Endothelial cell (in vitro differentiated cells): Measurements from ENCODE around the gene TBC1D8. TPM values are rescaled to one million over a fixed set of nuclear protein-coding genes. Genes with fewer than 3 reads are reported as not detected.

Experiments
- DNase-seq: peaks from one replicate; pipeline ENCODE4 v3.0.0; 2021; ENCODE audit warnings: low spot score
- H3K27ac Mint-ChIP-seq: one replicate; pipeline ENCODE4 v1.8.0; 2021; ENCODE audit warnings: mixed read lengths, inconsistent platforms; ENCODE audit not compliant: unreplicated experiment
- H3K27me3 Mint-ChIP-seq: one replicate; pipeline ENCODE4 v1.8.0; 2021; ENCODE audit warnings: mild to moderate bottlenecking, moderate library complexity, mixed read lengths, inconsistent platforms; ENCODE audit not compliant: unreplicated experiment
- H3K36me3 Mint-ChIP-seq: one replicate; pipeline ENCODE4 v1.8.0; 2021; ENCODE audit warnings: mild to moderate bottlenecking, low read depth, mixed read lengths, inconsistent platforms; ENCODE audit not compliant: unreplicated experiment
- H3K4me1 Mint-ChIP-seq: one replicate; pipeline ENCODE4 v1.8.0; 2021; ENCODE audit warnings: mild to moderate bottlenecking, mixed read lengths, inconsistent platforms; ENCODE audit not compliant: unreplicated experiment
- H3K4me3 Mint-ChIP-seq: one replicate; pipeline ENCODE4 v1.8.0; 2021; ENCODE audit warnings: mild to moderate bottlenecking, mixed read lengths, inconsistent platforms; ENCODE audit not compliant: unreplicated experiment
- H3K9me3 Mint-ChIP-seq: one replicate; pipeline ENCODE4 v1.8.0; 2021; ENCODE audit warnings: mixed read lengths, inconsistent platforms; ENCODE audit not compliant: unreplicated experiment
- CTCF ChIP-seq: fragments of 200-600 bp; sonication (generic); IDR thresholded peaks from one replicate; pipeline ENCODE4 v1.5.0; 2021; ENCODE audit warnings: antibody characterized with exemption; ENCODE audit not compliant: unreplicated experiment
- total RNA-seq: library from RNA; stranded (reverse); fragmentation: NEBNext Ultra II Directional; extraction: Animal tissue kit (Norgen Biotek cat#: 25700); gene quantifications from one replicate; pipeline ENCODE4 v1.2.1, GENCODE V29; 2021; ENCODE audit not compliant: unreplicated experiment

The TBC1D8 gene
- total RNA-seq, 1 donor from 2014 or later: 27.5 TPM

- no peaks in the 10 kb centered on the region for H3K36me3 Mint-ChIP-seq
- no peaks in the 10 kb centered on the region for H3K4me1 Mint-ChIP-seq
- H3K27me3 Mint-ChIP-seq: no peaks in the 10 kb centered on the region
- H3K9me3 Mint-ChIP-seq: no peaks in the 10 kb centered on the region
- no peak overlapping the region for H3K27ac Mint-ChIP-seq
- no peak for DNase-seq
- H3K4me3 Mint-ChIP-seq: no peak overlapping the region
- TF ChIP-seq CTCF: no peak
Measured at GRCh38 chr2:101187131-101187530, 35.9 kb upstream of the TBC1D8 start.

DNA sequence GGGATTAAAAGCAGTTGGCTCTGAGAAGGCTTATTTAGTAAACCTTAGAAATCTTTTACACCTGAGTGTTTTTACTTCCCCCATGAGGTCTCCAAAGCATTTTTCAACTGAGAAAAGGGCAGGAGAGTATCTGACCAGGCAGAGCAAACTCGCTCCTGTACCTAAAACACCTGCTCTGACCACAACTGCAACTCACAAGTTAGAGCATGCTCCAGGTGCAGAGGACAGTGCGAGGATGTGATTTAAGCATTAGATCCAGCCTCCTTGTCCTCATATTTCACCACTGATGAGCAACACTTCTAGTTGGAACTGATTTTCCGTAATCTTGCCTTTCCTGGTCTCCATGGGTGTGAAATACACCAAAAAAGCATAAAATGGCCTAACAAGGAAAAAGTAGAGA lies 34.5 kb upstream of the TBC1D8 start:
- DNase-seq: no peak
- no peak for TF ChIP-seq CTCF
- H3K4me3 Mint-ChIP-seq: no peak overlapping the region
- H3K9me3 Mint-ChIP-seq: no peaks in the 10 kb centered on the region
- no peak overlapping the region for H3K27ac Mint-ChIP-seq
- no peaks in the 10 kb centered on the region for H3K36me3 Mint-ChIP-seq
- H3K4me1 Mint-ChIP-seq: no peaks in the 10 kb centered on the region
- H3K27me3 Mint-ChIP-seq: no peaks in the 10 kb centered on the region

- Mint-ChIP-seq H3K9me3 (no peaks in the 10 kb centered on the region), H3K36me3 (no peaks in the 10 kb centered on the region), H3K27ac (no peak overlapping the region), H3K27me3 (no peaks in the 10 kb centered on the region), H3K4me1 (no peaks in the 10 kb centered on the region), H3K4me3 (no peak overlapping the region)
- TF ChIP-seq CTCF: no peak
- DNase-seq: no peak
Measured at GRCh38 chr2:101185085-101185484, 33.9 kb upstream of the TBC1D8 start.

DNA sequence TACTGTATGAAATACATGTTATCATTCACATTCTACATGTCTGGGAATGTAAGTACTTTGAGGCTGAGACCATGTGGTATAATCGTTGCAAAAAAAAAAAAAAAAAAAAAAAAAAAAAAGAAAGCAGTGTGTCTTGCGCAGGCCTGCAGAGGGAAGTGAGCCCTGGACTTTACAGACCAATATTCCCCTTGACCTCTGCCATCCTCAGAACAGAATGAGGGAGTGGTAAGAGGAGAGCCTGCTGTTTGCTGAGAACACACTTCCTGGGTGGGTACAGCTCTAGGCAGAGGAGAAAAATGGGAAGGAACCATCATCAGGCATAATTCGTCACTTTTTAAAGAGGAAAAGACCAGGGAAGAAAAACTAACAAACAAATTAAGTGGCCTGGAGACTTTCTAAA lies 28.8 kb upstream of the TBC1D8 start:
- H3K4me1 Mint-ChIP-seq: no peaks in the 10 kb centered on the region
- H3K27me3 Mint-ChIP-seq: no peaks in the 10 kb centered on the region
- DNase-seq: no peak
- H3K27ac Mint-ChIP-seq: no peak overlapping the region
- H3K9me3 Mint-ChIP-seq: no peaks in the 10 kb centered on the region
- H3K36me3 Mint-ChIP-seq: no peaks in the 10 kb centered on the region
- no peak for TF ChIP-seq CTCF
- no peak overlapping the region for H3K4me3 Mint-ChIP-seq

DNA sequence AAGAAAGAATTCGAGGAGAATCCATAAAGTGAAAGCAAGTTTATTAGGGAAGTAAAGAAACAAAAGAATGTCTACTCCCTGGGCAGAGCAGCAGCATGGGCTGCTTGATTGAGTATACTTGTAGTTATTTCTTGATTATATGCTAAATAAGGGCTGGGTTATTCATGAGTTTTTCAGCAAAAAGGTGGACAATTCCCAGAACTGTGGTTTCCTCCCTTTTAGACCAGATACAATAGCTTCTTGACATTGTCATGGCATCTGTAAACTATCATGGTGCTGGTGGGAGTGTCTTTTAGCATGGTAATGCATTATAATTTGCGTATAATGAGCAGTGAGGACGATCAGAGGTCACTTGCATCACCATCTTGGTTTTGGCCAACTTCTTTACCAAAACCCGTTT lies 25.6 kb upstream of the TBC1D8 start:
- Mint-ChIP-seq H3K27me3 (peaks cover 3% of the 10 kb centered on the region), H3K4me3 (no peak overlapping the region)

More for the DNA sequence above, 25.6 kb upstream of the TBC1D8 start:
- Mint-ChIP-seq H3K36me3 (peaks cover 14% of the 10 kb centered on the region), H3K4me1 (peaks cover 2% of the 10 kb centered on the region), H3K27ac (no peak overlapping the region), H3K9me3 (peaks cover 3% of the 10 kb centered on the region)
- DNase-seq: no peak
- no peak for TF ChIP-seq CTCF
